HG03103 (cell line): Measurements from ENCODE around the gene MAGI2.

Experiments used
- ATAC-seq: cut with Tn5 transposase; IDR thresholded peaks from one replicate; pipeline ENCODE4 v1.9.1; 2021; ENCODE audit warnings: low read depth; ENCODE audit not compliant: unreplicated experiment

The MAGI2 gene

GRCh38 chr7:78047800-78048199 lies 1405.7 kb downstream of the MAGI2 start:
- no peak for ATAC-seq

- ATAC-seq, result no peak
Observed at GRCh38 chr7:78043159-78043558, 1410.3 kb downstream of the MAGI2 start.

GRCh38 chr7:78041423-78041822 lies 1412.0 kb downstream of the MAGI2 start:
- ATAC-seq, result no peak

- peak; percentile 80 for ATAC-seq
Observed at GRCh38 chr7:78039790-78040776, 1413.4 kb downstream of the MAGI2 start.

GRCh38 chr7:78038465-78039080 lies 1414.9 kb downstream of the MAGI2 start:
- no peak for ATAC-seq

- no peak for ATAC-seq
Observed at GRCh38 chr7:78037603-78038002, 1415.9 kb downstream of the MAGI2 start.

GRCh38 chr7:78033410-78033809 lies 1420.1 kb downstream of the MAGI2 start:
- no peak for ATAC-seq

- ATAC-seq, result no peak
Observed at GRCh38 chr7:78026492-78026891, 1427.0 kb downstream of the MAGI2 start.

- ATAC-seq, result no peak
Observed at GRCh38 chr7:78024591-78024990, 1428.9 kb downstream of the MAGI2 start.

- no peak for ATAC-seq
Observed at GRCh38 chr7:78023191-78023590, 1430.3 kb downstream of the MAGI2 start.

- no peak for ATAC-seq
Observed at GRCh38 chr7:78022165-78022564, 1431.3 kb downstream of the MAGI2 start.

- no peak for ATAC-seq
Observed at GRCh38 chr7:78020874-78021249, 1432.6 kb downstream of the MAGI2 start.

GRCh38 chr7:78020136-78020873 lies 1433.2 kb downstream of the MAGI2 start:
- ATAC-seq, result peak; percentile 37

GRCh38 chr7:78019447-78020135 lies 1433.9 kb downstream of the MAGI2 start:
- peak; percentile 76 for ATAC-seq

GRCh38 chr7:78018641-78019446 lies 1434.6 kb downstream of the MAGI2 start:
- ATAC-seq, result peak; percentile 9

GRCh38 chr7:78017591-78018100 lies 1435.8 kb downstream of the MAGI2 start:
- ATAC-seq, result no peak

- no peak for ATAC-seq
Observed at GRCh38 chr7:78015574-78016260, 1437.8 kb downstream of the MAGI2 start.

- ATAC-seq, result no peak
Observed at GRCh38 chr7:78014401-78014800, 1439.1 kb downstream of the MAGI2 start.

- no peak for ATAC-seq
Observed at GRCh38 chr7:78013386-78013785, 1440.1 kb downstream of the MAGI2 start.
